SK-N-SH (cell line): Measurements from ENCODE around the gene TRPC4. TPM values are rescaled to one million over a fixed set of nuclear protein-coding genes. Genes with fewer than 3 reads are reported as not detected.

ENCODE experiments used
- CTCF ChIA-PET: fragments of 300-600, 350-600 bp; formaldehyde crosslinking; extraction: SDS; loops from one replicate; lab custom pipeline; 2021; lab: Yijun Ruan, JAX
- POLR2A ChIA-PET: fragments of 350-600 bp; sonication (Branson Sonifier 250); formaldehyde crosslinking; extraction: SDS; loops from one replicate; lab custom pipeline; 2020; ENCODE audit warnings: antibody characterized with exemption, inconsistent platforms; lab: Yijun Ruan, JAX
- DNase-seq: peaks from one replicate; pipeline ENCODE4 v3.0.0; 2012
- H2AFZ ChIP-seq: fragments of 200-600 bp; sonication (generic); 2 replicates; pipeline ENCODE4 v1.8.1; 2016; ENCODE audit warnings: antibody characterized with exemption, mild to moderate bottlenecking, low read depth
- H3F3A ChIP-seq: fragments of 200-600 bp; sonication (generic); replicated peaks from 2 replicates; pipeline ENCODE3; 2016; ENCODE audit warnings: antibody characterized with exemption, mild to moderate bottlenecking; ENCODE audit not compliant: insufficient read depth
- H3K27ac ChIP-seq, 2 experiments: fragments of 200-500 bp in 1 of 2; fragments of 200-600 bp in 1 of 2; sonication (Bioruptor generic) in 1 of 2; sonication (generic), shearing (Covaris generic) in 1 of 2; 2 replicates each; pipeline versions ENCODE4 v1.5.1 to v1.6.1; 2014 to 2016; ENCODE audit warnings: low read depth in 2 of 2, inconsistent platforms in 1 of 2, low read length in 1 of 2, mild to moderate bottlenecking in 1 of 2, mixed read lengths in 1 of 2
- H3K27me3 ChIP-seq: fragments of 200-600 bp; sonication (generic), shearing (Covaris generic); 2 replicates; pipeline ENCODE4 v1.6.1; 2016; ENCODE audit warnings: mixed run types; ENCODE audit not compliant: insufficient read depth
- H3K36me3 ChIP-seq, 2 experiments: fragments of 200-500 bp in 1 of 2; fragments of 200-600 bp in 1 of 2; sonication (Bioruptor generic) in 1 of 2; sonication (generic) in 1 of 2; replicated peaks in 1 of 2; 2 replicates each; pipeline versions ENCODE3 to v1.5.1; 2014 to 2016; ENCODE audit warnings: low read length in 1 of 2, mild to moderate bottlenecking in 1 of 2; ENCODE audit not compliant: insufficient read depth in 2 of 2, control insufficient read depth in 1 of 2
- H3K4me1 ChIP-seq, 2 experiments: fragments of 200-500 bp in 1 of 2; fragments of 200-600 bp in 1 of 2; sonication (Bioruptor generic) in 1 of 2; sonication (generic), shearing (Covaris generic) in 1 of 2; 2 replicates each; pipeline versions ENCODE4 v1.5.1 to v1.6.1; 2014 to 2016; ENCODE audit warnings: low read depth in 1 of 2, low read length in 1 of 2, mixed run types in 1 of 2; ENCODE audit not compliant: insufficient read depth in 2 of 2, control insufficient read depth in 1 of 2
- H3K4me2 ChIP-seq: fragments of 200-600 bp; sonication (generic), shearing (Covaris generic); 2 replicates; pipeline ENCODE4 v1.6.1; 2017; ENCODE audit warnings: mixed run types
- H3K4me3 ChIP-seq, 2 experiments: fragments of 200-500 bp in 1 of 2; fragments of 200-600 bp in 1 of 2; sonication (Bioruptor generic) in 1 of 2; sonication (generic), shearing (Covaris generic) in 1 of 2; 2 replicates each; pipeline versions ENCODE4 v1.5.1 to v1.8.1; 2014 to 2016; ENCODE audit warnings: low read depth in 2 of 2, inconsistent platforms in 1 of 2, low read length in 1 of 2, mild to moderate bottlenecking in 1 of 2, mixed read lengths in 1 of 2, moderate library complexity in 1 of 2
- H3K79me2 ChIP-seq: fragments of 200-600 bp; sonication (generic); 2 replicates; pipeline ENCODE4 v1.8.1; 2017; ENCODE audit warnings: mild to moderate bottlenecking; ENCODE audit not compliant: insufficient read depth
- H3K9ac ChIP-seq: fragments of 200-600 bp; sonication (generic); 2 replicates; pipeline ENCODE4 v1.6.1; 2017; ENCODE audit warnings: mixed run types
- H3K9me2 ChIP-seq: fragments of 200-600 bp; sonication (generic); 2 replicates; pipeline ENCODE4 v1.6.1; 2017; ENCODE audit warnings: mixed run types
- H3K9me3 ChIP-seq: fragments of 200-600 bp; sonication (generic); 2 replicates; pipeline ENCODE4 v1.6.1; 2017; ENCODE audit warnings: mixed run types, mild to moderate bottlenecking, moderate library complexity
- H4K20me1 ChIP-seq: fragments of 200-600 bp; sonication (generic); 2 replicates; pipeline ENCODE4 v1.6.1; 2017; ENCODE audit warnings: mild to moderate bottlenecking, mixed run types; ENCODE audit not compliant: insufficient read depth
- FOXJ3 ChIP-seq: sonication (generic); formaldehyde crosslinking; IDR thresholded peaks from 2 replicates; pipeline ENCODE4 v1.5.1; 2020; ENCODE audit warnings: mild to moderate bottlenecking, missing genetic modification reagents
- GABPA ChIP-seq: IDR thresholded peaks from 2 replicates; pipeline ENCODE4 v1.4.0; 2012; ENCODE audit warnings: low read depth, mild to moderate bottlenecking
- MEF2A ChIP-seq: IDR thresholded peaks from 2 replicates; pipeline ENCODE4 v1.4.0; 2012; ENCODE audit warnings: low read depth, borderline replicate concordance
- RAD21 ChIP-seq: IDR thresholded peaks from 2 replicates; pipeline ENCODE4 v1.6.1; 2012; ENCODE audit warnings: mild to moderate bottlenecking, low read length
- RCOR1 ChIP-seq: fragments of 150-350 bp; IDR thresholded peaks from 2 replicates; pipeline ENCODE4 v1.6.1; 2017; ENCODE audit warnings: antibody characterized with exemption, low read length
- SMC3 ChIP-seq: IDR thresholded peaks from 2 replicates; pipeline ENCODE4 v1.6.1; 2012; ENCODE audit warnings: low read depth, low read length, improper control_type of control experiment
- WGBS: methylation state at CpG from one replicate; pipeline ENCODE4 v1.1.6; 2017; ENCODE audit warnings: low lambda C conversion rate; 5-methylcytosine and 5-hydroxymethylcytosine counted together
- polyA plus RNA-seq, 3 experiments: library from polyadenylated mRNA; depleted of rRNA; stranded (reverse); fragments of >200 nt; gene quantifications; 2 replicates each; pipeline ENCODE4 v1.2.3, GENCODE V29; 2012
- TF ChIP-seq, protein P1 (sequence below): fragments of 150-350 bp; IDR thresholded peaks from 2 replicates; pipeline ENCODE4 v1.6.1; 2017; ENCODE audit warnings: antibody characterized with exemption, low read length, low read depth, borderline replicate concordance
- TF ChIP-seq, protein P2 (sequence below): fragments of 200-600 bp; sonication (generic); IDR thresholded peaks from 2 replicates; pipeline ENCODE4 v1.6.1; 2017; ENCODE audit warnings: antibody characterized with exemption, mild to moderate bottlenecking, moderate library complexity

Gene TRPC4
- polyA plus RNA-seq, 1 of the 3 experiments (the other 2 are of a cell fraction), result not detected

DNA sequence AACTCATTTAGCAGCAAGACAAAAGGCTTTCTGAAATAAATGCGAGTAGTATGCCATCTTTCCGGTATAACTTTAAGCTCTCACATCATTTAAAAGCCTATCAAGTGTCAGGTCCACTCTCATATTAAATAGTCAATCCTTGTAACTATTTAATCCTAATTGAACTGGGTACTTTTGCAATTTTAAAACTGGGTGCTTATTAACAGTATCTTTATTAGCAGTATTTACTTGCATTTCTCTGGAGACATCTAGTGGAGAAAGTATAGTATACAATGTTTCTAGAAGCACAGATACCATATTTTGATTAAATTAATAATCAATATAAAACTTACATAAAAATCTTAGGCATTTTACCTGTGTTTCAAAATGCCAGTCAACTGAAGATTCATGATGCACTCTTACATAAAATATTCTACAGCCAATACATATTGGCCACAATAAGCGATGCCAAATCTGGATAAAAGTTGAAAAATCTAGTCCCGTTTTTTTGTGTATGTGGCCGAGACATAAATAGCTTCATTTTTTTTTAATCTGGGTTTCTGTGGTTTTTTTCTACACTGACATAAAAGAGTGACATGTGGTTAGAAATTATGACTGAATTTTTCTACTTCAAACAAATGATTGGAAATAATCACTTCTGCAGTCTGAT, 266.7 kb downstream of the TRPC4 start:
- Histone ChIP-seq H3K9me3 (no peaks in the 10 kb centered on the region), H3K9ac (no peak overlapping the region; the same call in 1 of the 2 replicates), H3K79me2 (peaks cover 31% of the 10 kb centered on the region), H3K36me3 (no peaks in the 10 kb centered on the region), H3K4me3 (no peak overlapping the region), H3K27me3 (no peaks in the 10 kb centered on the region), H3K9me2 (no peaks in the 10 kb centered on the region), H3F3A (peaks cover 14% of the 10 kb centered on the region), H3K4me2 (no peak overlapping the region), H3K4me1 (peaks cover 0 to 13% of the 10 kb centered on the region in 2 experiments; a peak in 2 of 4 replicates), H3K27ac (peak overlapping the region in 1 of 2 experiments; percentile 60; a peak in 2 of 4 replicates), H2AFZ (no peak overlapping the region), H4K20me1 (no peaks in the 10 kb centered on the region; the same call in 1 of the 2 replicates)
- 31% methylated on average over 5 of the region's 5 CpGs for WGBS
- ChIA-PET POLR2A (no interaction called here), CTCF (interaction anchor here (1.0 to 2.5 kb wide), 6 partner anchors 15 to 528 kb away, joined by 3 to 6 read pairs (median 4); no protein-coding TSS in a partner anchor)
- TF ChIP-seq SMC3, result peak; percentile 44
- TF ChIP-seq, protein P1, sequence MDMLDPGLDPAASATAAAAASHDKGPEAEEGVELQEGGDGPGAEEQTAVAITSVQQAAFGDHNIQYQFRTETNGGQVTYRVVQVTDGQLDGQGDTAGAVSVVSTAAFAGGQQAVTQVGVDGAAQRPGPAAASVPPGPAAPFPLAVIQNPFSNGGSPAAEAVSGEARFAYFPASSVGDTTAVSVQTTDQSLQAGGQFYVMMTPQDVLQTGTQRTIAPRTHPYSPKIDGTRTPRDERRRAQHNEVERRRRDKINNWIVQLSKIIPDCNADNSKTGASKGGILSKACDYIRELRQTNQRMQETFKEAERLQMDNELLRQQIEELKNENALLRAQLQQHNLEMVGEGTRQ, result no peak
- no peak for TF ChIP-seq FOXJ3 (CRISPR knock-in tag)
- TF ChIP-seq RAD21, result peak; percentile 63
- no peak for TF ChIP-seq RCOR1
- TF ChIP-seq, protein P2, sequence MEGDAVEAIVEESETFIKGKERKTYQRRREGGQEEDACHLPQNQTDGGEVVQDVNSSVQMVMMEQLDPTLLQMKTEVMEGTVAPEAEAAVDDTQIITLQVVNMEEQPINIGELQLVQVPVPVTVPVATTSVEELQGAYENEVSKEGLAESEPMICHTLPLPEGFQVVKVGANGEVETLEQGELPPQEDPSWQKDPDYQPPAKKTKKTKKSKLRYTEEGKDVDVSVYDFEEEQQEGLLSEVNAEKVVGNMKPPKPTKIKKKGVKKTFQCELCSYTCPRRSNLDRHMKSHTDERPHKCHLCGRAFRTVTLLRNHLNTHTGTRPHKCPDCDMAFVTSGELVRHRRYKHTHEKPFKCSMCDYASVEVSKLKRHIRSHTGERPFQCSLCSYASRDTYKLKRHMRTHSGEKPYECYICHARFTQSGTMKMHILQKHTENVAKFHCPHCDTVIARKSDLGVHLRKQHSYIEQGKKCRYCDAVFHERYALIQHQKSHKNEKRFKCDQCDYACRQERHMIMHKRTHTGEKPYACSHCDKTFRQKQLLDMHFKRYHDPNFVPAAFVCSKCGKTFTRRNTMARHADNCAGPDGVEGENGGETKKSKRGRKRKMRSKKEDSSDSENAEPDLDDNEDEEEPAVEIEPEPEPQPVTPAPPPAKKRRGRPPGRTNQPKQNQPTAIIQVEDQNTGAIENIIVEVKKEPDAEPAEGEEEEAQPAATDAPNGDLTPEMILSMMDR, result peak; percentile 77
- DNase-seq, result peak; percentile 3

DNA sequence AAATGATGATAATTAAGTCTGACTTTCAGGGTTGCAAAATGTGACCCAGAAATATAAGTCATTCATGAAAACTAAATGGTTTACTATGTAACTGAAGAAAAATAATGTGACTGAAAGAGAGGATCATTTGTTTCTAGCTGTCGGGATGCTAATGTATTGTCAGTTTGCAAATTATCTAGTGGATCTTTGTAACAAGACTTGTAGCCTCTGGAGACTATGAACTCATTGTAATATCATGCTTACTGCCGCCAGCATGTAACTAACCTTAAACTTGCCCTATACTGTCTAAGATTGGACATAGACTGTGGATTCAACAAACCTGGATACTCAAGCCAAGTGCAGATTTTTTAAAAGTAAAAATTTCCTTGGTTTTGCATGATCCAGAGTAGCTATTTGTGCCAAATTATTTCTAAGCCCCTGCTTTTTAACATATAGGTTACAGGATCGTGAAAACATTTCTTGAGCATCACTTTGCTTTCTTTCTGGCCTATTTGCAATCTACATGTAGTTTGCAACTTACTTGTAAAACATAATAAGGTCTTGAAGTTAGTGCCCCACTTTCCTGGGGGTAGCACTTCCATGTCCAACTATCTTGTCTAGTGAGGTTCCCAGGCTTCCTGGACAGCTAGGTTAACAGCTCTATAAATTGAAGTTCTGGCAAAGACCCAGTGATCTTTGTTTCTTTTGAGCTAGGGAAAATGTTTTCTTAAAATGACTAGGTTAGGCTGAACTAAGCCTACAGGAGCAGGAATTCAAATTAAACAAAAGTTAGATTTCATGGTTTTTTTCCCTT, 267.7 kb downstream of the TRPC4 start:
- POLR2A ChIA-PET, result no interaction called here
- peaks cover 15% of the 10 kb centered on the region for H3F3A ChIP-seq
- H3K9ac ChIP-seq, result peak overlapping the region; percentile 20; the same call in 1 of the 2 replicates
- H4K20me1 ChIP-seq, result no peaks in the 10 kb centered on the region; the same call in 1 of the 2 replicates
- no peak overlapping the region for H3K4me2 ChIP-seq
- no peak overlapping the region for H2AFZ ChIP-seq
- peaks cover 41% of the 10 kb centered on the region for H3K79me2 ChIP-seq
- H3K4me1 ChIP-seq, result peaks cover 0 to 13% of the 10 kb centered on the region in 2 experiments; a peak in 2 of 4 replicates
- H3K27ac ChIP-seq, result peak overlapping the region in 1 of 2 experiments; percentile 60; a peak in 2 of 4 replicates
- no peaks in the 10 kb centered on the region for H3K9me3 ChIP-seq
- no peak for DNase-seq
- WGBS, result 14% methylated on average over 3 of the region's 3 CpGs
- no peaks in the 10 kb centered on the region for H3K9me2 ChIP-seq
- no peak overlapping the region for H3K4me3 ChIP-seq
- H3K36me3 ChIP-seq, result peaks cover 0 to 8% of the 10 kb centered on the region in 2 experiments
- H3K27me3 ChIP-seq, result no peaks in the 10 kb centered on the region
- CTCF ChIA-PET, result interaction anchor here (1.0 to 2.5 kb wide), 4 partner anchors 18 to 527 kb away, joined by 3 to 6 read pairs (median 5); no protein-coding TSS in a partner anchor
- TF ChIP-seq GABPA (no peak), MEF2A (no peak)
